Ascending aorta (tissue), 2 donors: ENCODE data around the gene TUBA8. TPM values are rescaled to one million over a fixed set of nuclear protein-coding genes. Genes with fewer than 3 reads are reported as not detected.
"Not testable (repeated sequence)": the region's sequence is repeated elsewhere in the genome, so short reads cannot be mapped to it uniquely, and the experiment has no call there.

Source experiments
- DNase-seq, 2 donors: peaks; one replicate each; pipeline ENCODE4 v3.0.0-alpha.2; 2019; ENCODE audit warnings: low spot score in 2 of 2
- H3K27ac ChIP-seq, 2 donors: fragments of 200-600 bp; sonication (generic); one replicate each; pipeline ENCODE4 v1.5.1; 2016 to 2017; ENCODE audit warnings: mild to moderate bottlenecking in 1 of 2
- H3K27me3 ChIP-seq: fragments of 200-600 bp; sonication (generic); one replicate; pipeline ENCODE4 v1.5.1; 2017
- H3K36me3 ChIP-seq, 2 donors: fragments of 200-600 bp; sonication (generic); one replicate each; pipeline ENCODE4 v1.5.1; 2016
- H3K4me1 ChIP-seq, 2 donors: fragments of 200-600 bp; sonication (generic); one replicate each; pipeline ENCODE4 v1.5.1; 2016 to 2017; ENCODE audit warnings: mild to moderate bottlenecking in 1 of 2
- H3K4me3 ChIP-seq, 2 donors: fragments of 200-600 bp; sonication (generic); one replicate each; pipeline ENCODE4 v1.5.1; 2016 to 2017; ENCODE audit warnings: mild to moderate bottlenecking in 1 of 2
- H3K9me3 ChIP-seq, 2 donors: fragments of 200-600 bp; sonication (generic); one replicate each; pipeline ENCODE4 v1.5.1; 2016
- intact Hi-C: fragments of 100-400 bp; cut with DNase I; formaldehyde crosslinking; loops from one replicate; pipeline ENCODE4 v1.15.1; 2023
- total RNA-seq: library from RNA; depleted of rRNA; stranded (reverse); fragments of >200 nt; gene quantifications from one replicate; pipeline ENCODE4 v1.1.0, GENCODE V29; 2016
- TF ChIP-seq, protein P1 (sequence below), 3 experiments: fragments of 200-600 bp in 2 of 3; fragments of 450-650 bp in 1 of 3; sonication (generic) in 2 of 3; IDR thresholded peaks; one replicate each; pipeline ENCODE4 v1.5.1; 2016 to 2019; ENCODE audit warnings: antibody characterized with exemption in 3 of 3, mild to moderate bottlenecking in 1 of 3, moderate library complexity in 1 of 3

TUBA8 gene
- total RNA-seq: not detected

- peaks cover 4 to 17% of the 10 kb centered on the region in 2 donors for H3K4me1 ChIP-seq
- H3K36me3 ChIP-seq: peaks cover 0 to 7% of the 10 kb centered on the region in 2 donors
- TF ChIP-seq, protein P1, sequence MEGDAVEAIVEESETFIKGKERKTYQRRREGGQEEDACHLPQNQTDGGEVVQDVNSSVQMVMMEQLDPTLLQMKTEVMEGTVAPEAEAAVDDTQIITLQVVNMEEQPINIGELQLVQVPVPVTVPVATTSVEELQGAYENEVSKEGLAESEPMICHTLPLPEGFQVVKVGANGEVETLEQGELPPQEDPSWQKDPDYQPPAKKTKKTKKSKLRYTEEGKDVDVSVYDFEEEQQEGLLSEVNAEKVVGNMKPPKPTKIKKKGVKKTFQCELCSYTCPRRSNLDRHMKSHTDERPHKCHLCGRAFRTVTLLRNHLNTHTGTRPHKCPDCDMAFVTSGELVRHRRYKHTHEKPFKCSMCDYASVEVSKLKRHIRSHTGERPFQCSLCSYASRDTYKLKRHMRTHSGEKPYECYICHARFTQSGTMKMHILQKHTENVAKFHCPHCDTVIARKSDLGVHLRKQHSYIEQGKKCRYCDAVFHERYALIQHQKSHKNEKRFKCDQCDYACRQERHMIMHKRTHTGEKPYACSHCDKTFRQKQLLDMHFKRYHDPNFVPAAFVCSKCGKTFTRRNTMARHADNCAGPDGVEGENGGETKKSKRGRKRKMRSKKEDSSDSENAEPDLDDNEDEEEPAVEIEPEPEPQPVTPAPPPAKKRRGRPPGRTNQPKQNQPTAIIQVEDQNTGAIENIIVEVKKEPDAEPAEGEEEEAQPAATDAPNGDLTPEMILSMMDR (IDR thresholded peaks at IDR 0.05): no peak
- no peak within 1 kb of the TSS for H3K27ac ChIP-seq
- H3K27me3 ChIP-seq: no peaks in the 10 kb centered on the region
- H3K4me3 ChIP-seq: peak within 1 kb of the TSS; percentile 42 to 59
- peak in 1 of 2 donors; percentile 67 for DNase-seq
- H3K9me3 ChIP-seq: no peaks in the 10 kb centered on the region
- intact Hi-C loops: no loop called here
Measured at GRCh38 chr22:18110194-18110953, at the start of gene TUBA8. TUBA8 (plus strand) TSS chr22:18110809; CDS start chr22:18110866, 57 bp downstream.

- H3K27me3 ChIP-seq: no peaks in the 10 kb centered on the region
- H3K27ac ChIP-seq: no peak overlapping the region
- no peaks in the 10 kb centered on the region for H3K36me3 ChIP-seq
- TF ChIP-seq, protein P1 (IDR thresholded peaks at IDR 0.05): no peak
- no peak overlapping the region for H3K4me3 ChIP-seq
- intact Hi-C loops: no loop called here
- DNase-seq: no peak
- no peaks in the 10 kb centered on the region for H3K9me3 ChIP-seq
- peaks cover 8 to 19% of the 10 kb centered on the region in 2 donors for H3K4me1 ChIP-seq
Measured at GRCh38 chr22:18062421-18062820, 48.2 kb upstream of the TUBA8 start.

DNA sequence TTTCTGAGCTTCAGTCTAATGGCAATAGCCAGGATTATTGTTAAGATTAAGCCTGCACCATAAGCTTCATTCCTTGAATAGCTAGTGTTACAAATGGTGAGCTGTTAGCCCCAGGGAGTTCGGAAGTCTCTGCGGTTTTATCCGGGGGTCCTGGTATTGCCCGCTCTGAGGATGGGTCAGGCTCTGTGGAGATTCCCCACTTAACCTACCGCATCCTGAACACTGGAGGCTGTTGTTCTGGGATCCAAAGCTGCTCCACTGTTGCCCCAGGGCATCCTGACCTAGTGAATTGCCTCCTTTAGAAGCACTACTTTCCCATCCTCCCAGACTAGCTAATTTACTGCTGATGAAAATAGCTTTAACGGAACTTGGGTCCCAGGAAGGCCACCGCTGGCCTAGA is 47.3 kb upstream of the TUBA8 start:
- no peak for DNase-seq
- H3K27me3 ChIP-seq: no peaks in the 10 kb centered on the region
- H3K4me1 ChIP-seq: peaks cover 9 to 18% of the 10 kb centered on the region in 2 donors
- TF ChIP-seq, protein P1 (IDR thresholded peaks at IDR 0.05): no peak
- intact Hi-C loops: no loop called here
- no peaks in the 10 kb centered on the region for H3K9me3 ChIP-seq
- H3K27ac ChIP-seq: no peak overlapping the region
- no peaks in the 10 kb centered on the region for H3K36me3 ChIP-seq
- no peak overlapping the region for H3K4me3 ChIP-seq

- not testable (repeated sequence) for H3K27ac ChIP-seq
Measured at GRCh38 chr22:18063715-18064114, 46.9 kb upstream of the TUBA8 start.

GRCh38 chr22:18064636-18065035 is 46.0 kb upstream of the TUBA8 start:
- H3K4me1 ChIP-seq: peaks cover 9 to 24% of the 10 kb centered on the region in 2 donors
- no peaks in the 10 kb centered on the region for H3K27me3 ChIP-seq
- H3K36me3 ChIP-seq: no peaks in the 10 kb centered on the region
- intact Hi-C loops: no loop called here
- DNase-seq: no peak
- no peak overlapping the region for H3K27ac ChIP-seq
- TF ChIP-seq, protein P1 (IDR thresholded peaks at IDR 0.05): no peak
- no peaks in the 10 kb centered on the region for H3K9me3 ChIP-seq
- no peak overlapping the region for H3K4me3 ChIP-seq

More at GRCh38 chr22:18063715-18064114, 46.9 kb upstream of the TUBA8 start:
- H3K4me3 ChIP-seq, H3K9me3 ChIP-seq, intact Hi-C loops, H3K27me3 ChIP-seq, DNase-seq, H3K36me3 ChIP-seq: not testable (repeated sequence)
- H3K4me1 ChIP-seq: peaks cover 9 to 19% of the 10 kb centered on the region in 2 donors

- no peak overlapping the region for H3K27ac ChIP-seq
- DNase-seq: no peak
- intact Hi-C loops: no loop called here
Measured at GRCh38 chr22:18065256-18065655, 45.4 kb upstream of the TUBA8 start.

More at GRCh38 chr22:18065256-18065655, 45.4 kb upstream of the TUBA8 start:
- Histone ChIP-seq H3K36me3 (no peaks in the 10 kb centered on the region), H3K4me3 (no peak overlapping the region), H3K9me3 (no peaks in the 10 kb centered on the region), H3K4me1 (peaks cover 9 to 24% of the 10 kb centered on the region in 2 donors), H3K27me3 (no peaks in the 10 kb centered on the region)
- TF ChIP-seq, protein P1 (IDR thresholded peaks at IDR 0.05): no peak
